NB4 (cell line): ENCODE measurements around the gene NFE2L1.
"Not testable (repeated sequence)": the region's sequence is repeated elsewhere in the genome, so short reads cannot be mapped to it uniquely, and the experiment has no call there.

Source experiments
- DNase-seq: peaks from one replicate; pipeline ENCODE4 v3.0.0; 2010; ENCODE audit warnings: low read depth
- H3K4me3 ChIP-seq: one replicate; pipeline ENCODE4 v1.5.1; 2011; ENCODE audit warnings: mild to moderate bottlenecking, low read depth, low read length, moderate library complexity
- MYC ChIP-seq: IDR thresholded peaks from 2 replicates; pipeline ENCODE4 v1.6.1; 2011; ENCODE audit warnings: low read depth, low read length
- POLR2A ChIP-seq: IDR thresholded peaks from 2 replicates; pipeline ENCODE4 v1.6.1; 2011; ENCODE audit warnings: mild to moderate bottlenecking; ENCODE audit not compliant: insufficient read length; ENCODE audit errors: extremely low read depth
- TF ChIP-seq, protein P1 (sequence below): IDR thresholded peaks from one replicate; pipeline ENCODE4 v1.5.1; 2012; ENCODE audit warnings: low read depth, low read length
- TF ChIP-seq, protein P2 (sequence below): IDR thresholded peaks from 2 replicates; pipeline ENCODE4 v1.6.1; 2011; ENCODE audit warnings: low read depth, low read length

The NFE2L1 gene

DNA sequence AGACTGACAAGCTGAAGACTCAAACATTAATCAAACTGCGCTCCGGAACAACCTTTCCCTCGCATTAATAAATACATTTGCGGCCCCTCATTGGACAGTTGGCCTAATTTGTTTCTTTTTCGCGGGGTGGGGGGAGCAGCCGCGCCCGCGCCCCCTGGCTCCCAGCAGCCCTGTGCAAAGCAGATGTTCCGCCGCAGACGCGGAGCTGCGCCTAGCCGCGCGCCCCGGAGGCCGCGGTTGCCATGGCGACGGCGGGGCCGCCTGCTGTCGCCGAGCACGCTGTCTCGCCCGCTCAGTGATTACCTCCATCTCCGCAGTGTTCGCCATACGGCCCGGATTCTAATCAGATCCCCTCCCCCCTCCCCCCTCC lies 36.0 kb upstream of the NFE2L1 start:
- peak overlapping the region; percentile 43 for H3K4me3 ChIP-seq
- TF ChIP-seq, protein P1, sequence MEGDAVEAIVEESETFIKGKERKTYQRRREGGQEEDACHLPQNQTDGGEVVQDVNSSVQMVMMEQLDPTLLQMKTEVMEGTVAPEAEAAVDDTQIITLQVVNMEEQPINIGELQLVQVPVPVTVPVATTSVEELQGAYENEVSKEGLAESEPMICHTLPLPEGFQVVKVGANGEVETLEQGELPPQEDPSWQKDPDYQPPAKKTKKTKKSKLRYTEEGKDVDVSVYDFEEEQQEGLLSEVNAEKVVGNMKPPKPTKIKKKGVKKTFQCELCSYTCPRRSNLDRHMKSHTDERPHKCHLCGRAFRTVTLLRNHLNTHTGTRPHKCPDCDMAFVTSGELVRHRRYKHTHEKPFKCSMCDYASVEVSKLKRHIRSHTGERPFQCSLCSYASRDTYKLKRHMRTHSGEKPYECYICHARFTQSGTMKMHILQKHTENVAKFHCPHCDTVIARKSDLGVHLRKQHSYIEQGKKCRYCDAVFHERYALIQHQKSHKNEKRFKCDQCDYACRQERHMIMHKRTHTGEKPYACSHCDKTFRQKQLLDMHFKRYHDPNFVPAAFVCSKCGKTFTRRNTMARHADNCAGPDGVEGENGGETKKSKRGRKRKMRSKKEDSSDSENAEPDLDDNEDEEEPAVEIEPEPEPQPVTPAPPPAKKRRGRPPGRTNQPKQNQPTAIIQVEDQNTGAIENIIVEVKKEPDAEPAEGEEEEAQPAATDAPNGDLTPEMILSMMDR: no peak
- TF ChIP-seq MYC (no peak), POLR2A (no peak)
- TF ChIP-seq, protein P2, sequence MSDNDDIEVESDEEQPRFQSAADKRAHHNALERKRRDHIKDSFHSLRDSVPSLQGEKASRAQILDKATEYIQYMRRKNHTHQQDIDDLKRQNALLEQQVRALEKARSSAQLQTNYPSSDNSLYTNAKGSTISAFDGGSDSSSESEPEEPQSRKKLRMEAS: no peak
- DNase-seq: peak; percentile 70

DNA sequence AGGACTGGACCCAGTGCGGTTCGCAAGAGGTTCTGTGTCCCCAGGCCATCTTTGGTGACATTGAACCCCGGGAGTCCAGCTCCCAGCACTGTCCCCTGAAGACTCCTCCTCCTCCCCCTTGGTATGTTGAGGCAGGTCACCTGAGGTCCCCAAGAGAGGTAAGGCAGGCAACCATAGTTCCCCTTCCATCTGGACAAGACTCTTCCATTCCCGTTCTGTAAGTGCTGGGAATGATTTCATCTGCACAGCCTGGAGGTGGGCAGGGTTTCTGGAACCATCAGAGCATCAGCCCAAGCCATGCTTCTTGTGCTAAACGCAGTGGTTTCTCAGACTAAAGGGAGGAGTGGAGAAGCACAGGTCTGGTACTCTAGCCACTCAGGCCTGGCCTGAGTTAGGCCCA lies 35.5 kb upstream of the NFE2L1 start:
- H3K4me3 ChIP-seq: no peak overlapping the region
- TF ChIP-seq POLR2A: no peak
- TF ChIP-seq, protein P2: no peak
- TF ChIP-seq MYC: no peak
- TF ChIP-seq, protein P1: no peak
- no peak for DNase-seq

DNA sequence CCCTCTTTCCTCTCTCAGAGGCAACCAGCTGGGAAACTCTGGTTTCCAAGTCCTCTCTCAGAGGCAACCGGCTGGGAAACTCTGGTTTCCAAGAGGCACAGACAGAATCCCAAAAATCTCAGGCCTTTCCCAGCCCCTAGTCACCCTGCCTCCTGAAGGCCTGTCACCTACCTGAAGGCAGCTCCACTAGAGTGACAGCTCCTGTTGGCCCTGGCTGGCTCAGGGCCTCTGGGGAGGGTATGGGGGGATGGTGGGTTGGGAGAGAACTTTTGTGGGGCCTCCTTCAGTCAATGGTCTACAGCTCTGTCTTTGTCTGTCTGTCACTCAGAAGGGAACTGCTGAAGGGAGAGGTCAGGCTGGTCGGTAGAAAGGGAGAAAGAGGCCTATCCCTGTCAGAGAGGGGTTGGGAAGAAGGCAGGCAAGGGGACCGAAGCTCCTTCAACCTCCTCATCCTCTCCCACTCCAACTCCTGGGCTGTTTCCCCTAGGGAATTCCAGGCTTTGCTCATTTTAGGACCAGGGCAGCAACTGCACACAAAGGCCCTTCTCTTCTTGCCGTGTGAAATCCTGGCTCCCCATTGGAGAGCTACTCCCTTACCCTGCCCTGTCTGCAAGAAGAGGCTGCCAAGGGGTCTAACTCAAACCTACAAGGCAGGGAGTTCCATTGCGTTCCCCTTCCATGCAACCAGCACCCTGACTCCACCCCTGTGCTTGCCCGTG lies 34.1 kb upstream of the NFE2L1 start:
- no peak for DNase-seq
- H3K4me3 ChIP-seq: no peak overlapping the region
- no peak for TF ChIP-seq POLR2A
- no peak for TF ChIP-seq MYC
- TF ChIP-seq, protein P2: no peak
- TF ChIP-seq, protein P1: no peak

DNA sequence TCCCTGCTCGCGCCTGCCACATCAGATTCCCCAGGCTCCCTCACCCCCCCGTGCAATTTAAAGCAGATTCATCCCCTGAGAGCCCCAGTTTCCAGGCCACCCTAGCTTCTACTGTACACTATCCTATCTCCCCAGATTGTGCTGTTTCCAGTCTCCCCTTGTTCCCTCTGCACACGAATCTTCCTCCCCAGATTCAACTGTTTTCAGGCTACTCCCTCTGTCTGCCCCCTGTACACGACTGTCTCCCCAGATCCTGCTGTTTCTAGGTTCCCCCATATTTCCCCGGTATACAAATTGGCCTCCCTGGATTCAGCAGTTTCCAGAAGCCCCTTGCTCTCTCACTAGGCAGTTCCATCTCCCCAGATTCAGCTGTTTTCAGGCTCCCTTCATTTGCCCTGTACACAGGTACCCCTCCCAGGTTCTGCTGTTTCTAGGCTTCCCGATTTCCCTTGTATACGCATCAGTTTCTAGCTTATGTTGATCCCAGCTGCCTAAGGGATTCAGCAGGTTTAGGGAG lies 33.5 kb upstream of the NFE2L1 start:
- no peak overlapping the region for H3K4me3 ChIP-seq
- DNase-seq: no peak
- TF ChIP-seq, protein P1: no peak
- TF ChIP-seq, protein P2: no peak
- TF ChIP-seq POLR2A (no peak), MYC (no peak)

DNA sequence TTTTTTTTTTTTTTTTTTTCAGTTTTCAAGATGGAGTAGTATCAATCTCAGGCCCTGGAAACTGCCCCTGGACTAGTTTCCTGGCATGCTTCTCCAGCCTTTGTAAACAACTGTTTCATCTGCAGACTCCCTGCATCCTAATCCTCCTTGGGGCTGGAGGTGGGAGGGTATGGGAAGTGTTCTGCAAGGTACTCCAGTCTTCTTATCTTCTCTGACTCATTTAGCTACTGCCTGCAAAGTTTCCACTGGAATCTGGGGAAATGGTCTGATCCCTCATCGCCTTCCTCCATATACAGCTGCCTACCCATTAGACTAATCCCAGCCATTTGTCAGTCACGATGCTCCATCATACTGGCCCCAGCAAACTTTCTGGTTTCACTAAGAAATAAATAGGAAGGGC lies 32.0 kb upstream of the NFE2L1 start:
- H3K4me3 ChIP-seq: no peak overlapping the region
- no peak for DNase-seq
- TF ChIP-seq MYC (no peak), POLR2A (no peak)
- TF ChIP-seq, protein P1: no peak
- TF ChIP-seq, protein P2: no peak

DNA sequence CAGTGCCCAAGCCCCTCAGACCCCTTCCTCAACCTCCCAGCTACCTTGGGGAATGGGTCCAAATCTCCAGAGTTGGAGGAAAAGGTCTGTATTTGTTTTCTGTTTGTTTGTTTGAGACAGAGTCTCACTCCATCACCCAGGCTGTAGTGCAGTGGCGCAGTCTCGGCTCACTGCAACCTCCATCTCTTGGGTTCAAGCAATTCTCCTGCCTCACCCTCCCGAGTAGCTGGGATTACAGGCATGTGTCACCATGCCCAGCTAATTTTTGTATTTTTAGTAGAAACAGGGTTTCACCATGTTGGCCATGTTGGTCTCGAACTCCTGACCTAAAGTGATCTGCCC lies 30.4 kb upstream of the NFE2L1 start:
- DNase-seq, H3K4me3 ChIP-seq: not testable (repeated sequence)
